Neural cell (in vitro differentiated cells): Measurements from ENCODE around the gene SRC.

Source experiments
- EP300 ChIP-seq: fragments of 450-650 bp; conservative IDR thresholded peaks from 2 replicates; pipeline ENCODE4 v1.6.1; 2014; ENCODE audit warnings: antibody characterized with exemption, mild to moderate bottlenecking, moderate library complexity; ENCODE audit not compliant: poor library complexity, severe bottlenecking
- EZH2 ChIP-seq: fragments of 200-600, 300-800 bp; shearing (Covaris generic), sonication (generic); IDR thresholded peaks from 2 replicates; pipeline ENCODE4 v1.6.1; 2014; ENCODE audit warnings: antibody characterized with exemption, low read length, borderline replicate concordance, mild to moderate bottlenecking; ENCODE audit not compliant: insufficient read depth, poor library complexity, severe bottlenecking
- POLR2AphosphoS5 ChIP-seq: IDR thresholded peaks from 2 replicates; pipeline ENCODE4 v1.6.1; 2012
- RAD21 ChIP-seq: fragments of 450-650 bp; conservative IDR thresholded peaks from 2 replicates; pipeline ENCODE4 v1.6.1; 2014; ENCODE audit warnings: antibody characterized with exemption, mild to moderate bottlenecking, moderate library complexity
- SMC3 ChIP-seq: fragments of 450-650 bp; conservative IDR thresholded peaks from 2 replicates; pipeline ENCODE4 v1.6.1; 2014; ENCODE audit warnings: antibody characterized with exemption, mild to moderate bottlenecking, moderate library complexity; ENCODE audit not compliant: poor library complexity
- TAF1 ChIP-seq: IDR thresholded peaks from 2 replicates; pipeline ENCODE4 v1.6.1; 2012; ENCODE audit warnings: low read depth
- TF ChIP-seq, protein P1 (sequence below): fragments of 450-650 bp; IDR thresholded peaks from 2 replicates; pipeline ENCODE4 v1.5.1; 2014; ENCODE audit warnings: antibody characterized with exemption, mild to moderate bottlenecking, moderate library complexity; ENCODE audit not compliant: poor library complexity, severe bottlenecking
- TF ChIP-seq, protein P2 (sequence below): IDR thresholded peaks from 2 replicates; pipeline ENCODE4 v1.6.1; 2012; ENCODE audit warnings: borderline replicate concordance

DNA sequence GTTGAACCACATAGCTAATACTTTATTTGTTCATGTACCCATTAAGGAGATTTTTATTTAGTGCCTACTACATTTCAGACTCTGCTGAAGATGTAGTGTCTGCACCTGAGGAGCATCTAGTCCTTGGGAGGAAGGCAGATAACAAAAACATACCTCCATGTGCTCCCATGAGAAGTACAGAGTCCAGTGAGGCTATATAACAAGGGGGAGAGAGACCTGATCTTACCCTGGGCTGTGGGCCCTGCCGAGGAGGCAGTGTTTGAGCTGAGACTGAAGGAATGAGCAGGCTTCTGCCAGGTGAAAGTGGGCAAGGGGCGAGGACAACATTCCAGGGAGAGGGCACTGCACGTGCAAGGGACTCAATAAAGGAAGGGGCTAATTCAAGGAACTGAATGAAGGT lies 44.4 kb upstream of the SRC start:
- TF ChIP-seq, protein P1, sequence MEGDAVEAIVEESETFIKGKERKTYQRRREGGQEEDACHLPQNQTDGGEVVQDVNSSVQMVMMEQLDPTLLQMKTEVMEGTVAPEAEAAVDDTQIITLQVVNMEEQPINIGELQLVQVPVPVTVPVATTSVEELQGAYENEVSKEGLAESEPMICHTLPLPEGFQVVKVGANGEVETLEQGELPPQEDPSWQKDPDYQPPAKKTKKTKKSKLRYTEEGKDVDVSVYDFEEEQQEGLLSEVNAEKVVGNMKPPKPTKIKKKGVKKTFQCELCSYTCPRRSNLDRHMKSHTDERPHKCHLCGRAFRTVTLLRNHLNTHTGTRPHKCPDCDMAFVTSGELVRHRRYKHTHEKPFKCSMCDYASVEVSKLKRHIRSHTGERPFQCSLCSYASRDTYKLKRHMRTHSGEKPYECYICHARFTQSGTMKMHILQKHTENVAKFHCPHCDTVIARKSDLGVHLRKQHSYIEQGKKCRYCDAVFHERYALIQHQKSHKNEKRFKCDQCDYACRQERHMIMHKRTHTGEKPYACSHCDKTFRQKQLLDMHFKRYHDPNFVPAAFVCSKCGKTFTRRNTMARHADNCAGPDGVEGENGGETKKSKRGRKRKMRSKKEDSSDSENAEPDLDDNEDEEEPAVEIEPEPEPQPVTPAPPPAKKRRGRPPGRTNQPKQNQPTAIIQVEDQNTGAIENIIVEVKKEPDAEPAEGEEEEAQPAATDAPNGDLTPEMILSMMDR, result no peak
- TF ChIP-seq EZH2, result no peak
- TF ChIP-seq TAF1, result no peak
- TF ChIP-seq EP300, result no peak
- no peak for TF ChIP-seq POLR2AphosphoS5
- no peak for TF ChIP-seq SMC3
- TF ChIP-seq RAD21, result no peak
- TF ChIP-seq, protein P2, sequence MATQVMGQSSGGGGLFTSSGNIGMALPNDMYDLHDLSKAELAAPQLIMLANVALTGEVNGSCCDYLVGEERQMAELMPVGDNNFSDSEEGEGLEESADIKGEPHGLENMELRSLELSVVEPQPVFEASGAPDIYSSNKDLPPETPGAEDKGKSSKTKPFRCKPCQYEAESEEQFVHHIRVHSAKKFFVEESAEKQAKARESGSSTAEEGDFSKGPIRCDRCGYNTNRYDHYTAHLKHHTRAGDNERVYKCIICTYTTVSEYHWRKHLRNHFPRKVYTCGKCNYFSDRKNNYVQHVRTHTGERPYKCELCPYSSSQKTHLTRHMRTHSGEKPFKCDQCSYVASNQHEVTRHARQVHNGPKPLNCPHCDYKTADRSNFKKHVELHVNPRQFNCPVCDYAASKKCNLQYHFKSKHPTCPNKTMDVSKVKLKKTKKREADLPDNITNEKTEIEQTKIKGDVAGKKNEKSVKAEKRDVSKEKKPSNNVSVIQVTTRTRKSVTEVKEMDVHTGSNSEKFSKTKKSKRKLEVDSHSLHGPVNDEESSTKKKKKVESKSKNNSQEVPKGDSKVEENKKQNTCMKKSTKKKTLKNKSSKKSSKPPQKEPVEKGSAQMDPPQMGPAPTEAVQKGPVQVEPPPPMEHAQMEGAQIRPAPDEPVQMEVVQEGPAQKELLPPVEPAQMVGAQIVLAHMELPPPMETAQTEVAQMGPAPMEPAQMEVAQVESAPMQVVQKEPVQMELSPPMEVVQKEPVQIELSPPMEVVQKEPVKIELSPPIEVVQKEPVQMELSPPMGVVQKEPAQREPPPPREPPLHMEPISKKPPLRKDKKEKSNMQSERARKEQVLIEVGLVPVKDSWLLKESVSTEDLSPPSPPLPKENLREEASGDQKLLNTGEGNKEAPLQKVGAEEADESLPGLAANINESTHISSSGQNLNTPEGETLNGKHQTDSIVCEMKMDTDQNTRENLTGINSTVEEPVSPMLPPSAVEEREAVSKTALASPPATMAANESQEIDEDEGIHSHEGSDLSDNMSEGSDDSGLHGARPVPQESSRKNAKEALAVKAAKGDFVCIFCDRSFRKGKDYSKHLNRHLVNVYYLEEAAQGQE, result no peak
